Liver (tissue), 9 donors: ENCODE results near the gene PMM2. TPM values are rescaled to one million over a fixed set of nuclear protein-coding genes. Genes with fewer than 3 reads are reported as not detected.

Experiments used
- DNase-seq: peaks from one replicate; pipeline ENCODE4 v3.0.0-alpha.2; 2017; ENCODE audit warnings: low spot score
- H3K27ac ChIP-seq, 2 donors: one replicate each; pipeline ENCODE4 v1.7.0; 2013; ENCODE audit warnings: inconsistent platforms in 2 of 2, low read length in 2 of 2, control low read depth in 1 of 2, low read depth in 1 of 2, mild to moderate bottlenecking in 1 of 2
- H3K27me3 ChIP-seq, 4 donors: one replicate each; pipeline versions ENCODE4 v1.6.1 to v1.7.0; 2013; ENCODE audit warnings: low read length in 3 of 4, inconsistent platforms in 1 of 4, mild to moderate bottlenecking in 1 of 4, moderate library complexity in 1 of 4; ENCODE audit not compliant: control insufficient read depth in 4 of 4, insufficient read depth in 4 of 4
- H3K36me3 ChIP-seq, 4 donors: one replicate each; pipeline versions ENCODE4 v1.6.1 to v1.7.0; 2013; ENCODE audit warnings: low read length in 3 of 4, mild to moderate bottlenecking in 3 of 4, low read depth in 1 of 4, moderate library complexity in 1 of 4; ENCODE audit not compliant: control insufficient read depth in 4 of 4, insufficient read depth in 3 of 4
- H3K4me1 ChIP-seq, 4 donors: one replicate each; pipeline versions ENCODE4 v1.6.1 to v1.7.0; 2013; ENCODE audit warnings: low read length in 3 of 4, mild to moderate bottlenecking in 3 of 4, moderate library complexity in 1 of 4; ENCODE audit not compliant: control insufficient read depth in 4 of 4, insufficient read depth in 4 of 4
- H3K4me3 ChIP-seq, 3 donors: one replicate each; pipeline versions ENCODE4 v1.6.1 to v1.7.0; 2013; ENCODE audit warnings: low read length in 3 of 3, control low read depth in 1 of 3, low read depth in 1 of 3, mild to moderate bottlenecking in 1 of 3
- H3K9ac ChIP-seq, 2 donors: one replicate each; pipeline ENCODE4 v1.7.0; 2013; ENCODE audit warnings: low read length in 2 of 2, mild to moderate bottlenecking in 2 of 2, moderate library complexity in 2 of 2, control low read depth in 1 of 2, low read depth in 1 of 2
- H3K9me3 ChIP-seq, 4 donors: one replicate each; pipeline versions ENCODE4 v1.6.1 to v1.7.0; 2013; ENCODE audit warnings: low read length in 3 of 4; ENCODE audit not compliant: control insufficient read depth in 4 of 4
- ATF3 ChIP-seq: IDR thresholded peaks from 2 replicates; pipeline ENCODE4 v1.6.1; 2016; ENCODE audit warnings: antibody characterized with exemption
- CTCF ChIP-seq: fragments of 150-350 bp; IDR thresholded peaks from 2 replicates; pipeline ENCODE4 v1.5.1; 2017; ENCODE audit warnings: improper control_type of control experiment, low read depth, low read length; ENCODE audit not compliant: missing input control
- EGR1 ChIP-seq, 2 donors: IDR thresholded peaks; 2 replicates each; pipeline ENCODE4 v1.6.1; 2016 to 2018; ENCODE audit warnings: antibody characterized with exemption in 2 of 2, low read depth in 2 of 2
- FOXA1 ChIP-seq: IDR thresholded peaks from 2 replicates; pipeline ENCODE4 v1.6.1; 2016; ENCODE audit warnings: antibody characterized with exemption
- FOXA2 ChIP-seq: IDR thresholded peaks from 2 replicates; pipeline ENCODE4 v1.6.1; 2016; ENCODE audit warnings: antibody characterized with exemption
- GABPA ChIP-seq, 2 donors: IDR thresholded peaks in 1 of 2; conservative IDR thresholded peaks in 1 of 2; 2 replicates each; pipeline ENCODE4 v1.6.1; 2016; ENCODE audit warnings: antibody characterized with exemption in 2 of 2, mild to moderate bottlenecking in 1 of 2, moderate library complexity in 1 of 2
- HNF4A ChIP-seq, 2 donors: conservative IDR thresholded peaks; 2 replicates each; pipeline ENCODE4 v1.6.1; 2016; ENCODE audit warnings: antibody characterized with exemption in 2 of 2, mild to moderate bottlenecking in 2 of 2
- HNF4G ChIP-seq: IDR thresholded peaks from 2 replicates; pipeline ENCODE4 v1.6.1; 2016; ENCODE audit warnings: antibody characterized with exemption
- JUND ChIP-seq, 2 donors: IDR thresholded peaks; 2 replicates each; pipeline ENCODE4 v1.6.1; 2016; ENCODE audit warnings: antibody characterized with exemption in 2 of 2
- MAX ChIP-seq: IDR thresholded peaks from 2 replicates; pipeline ENCODE4 v1.6.1; 2016; ENCODE audit warnings: antibody characterized with exemption
- NR2F2 ChIP-seq: IDR thresholded peaks from 2 replicates; pipeline ENCODE4 v1.6.1; 2016; ENCODE audit warnings: antibody characterized with exemption
- RAD21 ChIP-seq, 2 donors: IDR thresholded peaks; 2 replicates each; pipeline ENCODE4 v1.6.1; 2016; ENCODE audit warnings: antibody characterized with exemption in 2 of 2, mild to moderate bottlenecking in 2 of 2
- REST ChIP-seq: IDR thresholded peaks from 2 replicates; pipeline ENCODE4 v1.6.1; 2016; ENCODE audit warnings: antibody characterized with exemption, mild to moderate bottlenecking
- RXRA ChIP-seq, 2 donors: IDR thresholded peaks; 2 replicates each; pipeline ENCODE4 v1.6.1; 2017 to 2018; ENCODE audit warnings: antibody characterized with exemption in 2 of 2, mild to moderate bottlenecking in 1 of 2
- SP1 ChIP-seq: IDR thresholded peaks from 2 replicates; pipeline ENCODE4 v1.6.1; 2018; ENCODE audit warnings: antibody characterized with exemption, mild to moderate bottlenecking
- TAF1 ChIP-seq: conservative IDR thresholded peaks from 2 replicates; pipeline ENCODE4 v1.6.1; 2016; ENCODE audit warnings: antibody characterized with exemption, mild to moderate bottlenecking
- YY1 ChIP-seq: IDR thresholded peaks from 2 replicates; pipeline ENCODE4 v1.6.1; 2016; ENCODE audit warnings: antibody characterized with exemption, mild to moderate bottlenecking
- WGBS: extraction: QIAGEN DNeasy Blood & Tissue Kit; methylation state at CpG from one replicate; pipeline ENCODE4 v1.1.7; 2013; 5-methylcytosine and 5-hydroxymethylcytosine counted together
- polyA plus RNA-seq, 2 donors: library from polyadenylated mRNA; stranded (reverse) in 1 of 2; unstranded in 1 of 2; fragments of 200-250 nt in 1 of 2; fragments of >200 nt in 1 of 2; fragmentation: Nextera tagmentation in 1 of 2; extraction: Ambion mirVana in 1 of 2; gene quantifications; one replicate each; pipeline versions ENCODE4 v1.2.1 to v1.2.3, GENCODE V29; 2013 to 2015
- total RNA-seq, 2 donors: library from RNA; depleted of rRNA; stranded (reverse); fragments of >200 nt; gene quantifications; one replicate each; pipeline ENCODE4 v1.2.3, GENCODE V29; 2014
- TF ChIP-seq, protein P1 (sequence below): IDR thresholded peaks from 2 replicates; pipeline ENCODE4 v1.6.1; 2016; ENCODE audit warnings: antibody characterized with exemption
- donor health status: healthy.
- donor health status: healthy.
- donor health status: healthy.
- donor health status: healthy.
- donor health status: healthy.

PMM2 gene
- total and polyA plus RNA-seq, 4 donors = 6.8 to 38.9 (median 30.0) TPM

DNA sequence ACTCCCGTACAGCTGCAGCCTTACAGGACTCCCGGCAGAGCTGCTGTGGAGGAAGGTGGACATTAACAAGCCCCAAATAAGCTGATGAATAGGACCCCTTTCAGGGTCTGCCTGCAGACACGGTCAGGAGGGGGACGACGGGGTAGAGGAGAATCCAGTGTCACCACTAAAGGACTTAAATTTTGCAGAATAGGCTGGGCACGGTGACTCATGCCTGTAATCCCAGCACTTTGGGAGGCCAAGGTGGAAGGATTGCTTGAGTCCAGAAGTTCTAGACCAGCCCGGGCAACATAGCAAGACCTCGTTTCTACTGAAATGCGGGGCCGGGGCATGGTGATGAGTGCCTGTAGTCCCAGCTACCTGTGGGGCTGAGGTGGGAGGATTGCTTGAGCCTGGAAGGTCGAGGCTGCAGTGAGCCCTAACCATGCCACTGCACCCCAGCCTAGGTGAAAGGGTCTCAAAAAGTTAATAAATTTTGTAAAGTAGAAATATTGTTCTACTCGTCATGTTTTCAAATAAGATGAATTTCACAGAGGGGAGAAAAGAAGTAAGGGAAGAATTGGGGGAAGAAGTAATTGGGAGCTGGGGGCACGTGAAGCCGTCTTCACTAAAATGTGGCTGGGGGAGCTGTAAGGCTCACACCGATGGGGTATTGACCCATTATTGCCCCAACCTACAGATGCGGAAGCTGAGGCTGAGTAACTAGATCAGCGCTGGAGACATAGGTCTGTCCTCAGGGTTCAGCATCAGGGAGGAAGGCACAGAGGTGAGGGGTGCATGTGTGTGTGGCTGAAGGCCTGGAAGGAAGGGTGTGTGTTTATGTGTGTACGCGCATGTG lies 89.2 kb downstream of the PMM2 start:
- peaks cover 0 to 14% (median 8%) of the 10 kb centered on the region in 4 donors for H3K36me3 ChIP-seq
- DNase-seq = no peak
- no peak for TF ChIP-seq FOXA2
- TF ChIP-seq JUND (IDR thresholded peaks at IDR 0.05) = no peak
- TF ChIP-seq HNF4G = no peak
- no peak for TF ChIP-seq EGR1 (IDR thresholded peaks at IDR 0.05; ENCODE audit: low read depth in 2 of 2)
- no peak for TF ChIP-seq GABPA (IDR thresholded peaks at IDR 0.05 in 1 of 2, conservative IDR thresholded peaks at IDR 0.05 in 1 of 2)
- TF ChIP-seq, protein P1, sequence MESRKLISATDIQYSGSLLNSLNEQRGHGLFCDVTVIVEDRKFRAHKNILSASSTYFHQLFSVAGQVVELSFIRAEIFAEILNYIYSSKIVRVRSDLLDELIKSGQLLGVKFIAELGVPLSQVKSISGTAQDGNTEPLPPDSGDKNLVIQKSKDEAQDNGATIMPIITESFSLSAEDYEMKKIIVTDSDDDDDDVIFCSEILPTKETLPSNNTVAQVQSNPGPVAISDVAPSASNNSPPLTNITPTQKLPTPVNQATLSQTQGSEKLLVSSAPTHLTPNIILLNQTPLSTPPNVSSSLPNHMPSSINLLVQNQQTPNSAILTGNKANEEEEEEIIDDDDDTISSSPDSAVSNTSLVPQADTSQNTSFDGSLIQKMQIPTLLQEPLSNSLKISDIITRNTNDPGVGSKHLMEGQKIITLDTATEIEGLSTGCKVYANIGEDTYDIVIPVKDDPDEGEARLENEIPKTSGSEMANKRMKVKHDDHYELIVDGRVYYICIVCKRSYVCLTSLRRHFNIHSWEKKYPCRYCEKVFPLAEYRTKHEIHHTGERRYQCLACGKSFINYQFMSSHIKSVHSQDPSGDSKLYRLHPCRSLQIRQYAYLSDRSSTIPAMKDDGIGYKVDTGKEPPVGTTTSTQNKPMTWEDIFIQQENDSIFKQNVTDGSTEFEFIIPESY = no peak
- TF ChIP-seq NR2F2 = no peak
- no peak for TF ChIP-seq CTCF
- no peak for TF ChIP-seq RXRA (IDR thresholded peaks at IDR 0.05)
- TF ChIP-seq ATF3 = no peak
- TF ChIP-seq RAD21 (IDR thresholded peaks at IDR 0.05) = no peak
- TF ChIP-seq SP1 = no peak
- TF ChIP-seq HNF4A (conservative IDR thresholded peaks at IDR 0.05) = no peak
- no peak for TF ChIP-seq MAX
- TF ChIP-seq REST = no peak
- no peak for TF ChIP-seq FOXA1
- TF ChIP-seq TAF1 = no peak
- no peak for TF ChIP-seq YY1
- H3K4me3 ChIP-seq = no peak overlapping the region
- H3K27ac ChIP-seq = no peak overlapping the region
- no peaks in the 10 kb centered on the region for H3K27me3 ChIP-seq
- H3K9me3 ChIP-seq = no peaks in the 10 kb centered on the region
- H3K9ac ChIP-seq = no peak overlapping the region
- H3K4me1 ChIP-seq = peaks cover 0 to 5% (median under 1%) of the 10 kb centered on the region in 4 donors
- 75% methylated on average over 19 of the region's 19 CpGs for whole genome bisulfite sequencing
